NCI-H2107 treated with DMSO at 0.1 percent for 48 hours (cell line): ENCODE data around the gene SHC3.

Experiments
- DNase-seq: peaks from one replicate; lab custom pipeline; 2025; ENCODE audit not compliant: unreplicated experiment; lab: John Stamatoyannopoulos, UW

SHC3 gene

GRCh38 chr9:89160806-89161205 is 17.8 kb downstream of the SHC3 start:
- DNase-seq = no peak

DNA sequence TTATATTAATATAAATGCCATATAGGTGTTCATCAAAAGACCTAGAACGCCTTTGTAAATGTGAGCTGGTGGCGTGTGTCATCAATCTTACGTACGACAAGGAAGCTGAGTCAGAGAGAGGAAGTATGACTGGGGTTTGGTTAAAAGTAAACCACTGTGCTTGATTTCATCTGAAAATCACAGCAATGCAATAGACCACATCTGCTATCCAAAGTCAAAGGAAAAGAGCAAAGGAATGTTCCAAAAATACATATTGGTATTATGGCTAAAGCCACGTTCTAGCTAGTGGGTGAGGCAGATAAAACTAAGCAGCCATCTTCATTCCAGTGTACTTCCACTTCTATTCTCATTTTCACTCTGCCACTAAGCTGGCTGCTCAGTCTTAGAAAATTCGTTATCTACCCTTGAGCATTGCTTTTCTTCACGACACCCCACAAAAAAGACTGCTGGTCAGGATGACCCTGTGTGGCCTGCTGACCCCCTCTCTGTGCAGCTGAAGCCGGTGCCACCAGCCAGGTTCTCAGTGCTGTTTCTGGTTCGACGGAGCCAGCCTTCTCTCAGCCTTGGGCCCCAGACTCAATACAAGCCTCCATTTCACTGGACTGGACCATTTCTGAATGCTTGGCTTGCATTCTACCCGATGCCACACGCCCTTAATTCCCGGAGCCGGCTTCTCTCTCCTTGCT is 23.8 kb downstream of the SHC3 start:
- DNase-seq = no peak

DNA sequence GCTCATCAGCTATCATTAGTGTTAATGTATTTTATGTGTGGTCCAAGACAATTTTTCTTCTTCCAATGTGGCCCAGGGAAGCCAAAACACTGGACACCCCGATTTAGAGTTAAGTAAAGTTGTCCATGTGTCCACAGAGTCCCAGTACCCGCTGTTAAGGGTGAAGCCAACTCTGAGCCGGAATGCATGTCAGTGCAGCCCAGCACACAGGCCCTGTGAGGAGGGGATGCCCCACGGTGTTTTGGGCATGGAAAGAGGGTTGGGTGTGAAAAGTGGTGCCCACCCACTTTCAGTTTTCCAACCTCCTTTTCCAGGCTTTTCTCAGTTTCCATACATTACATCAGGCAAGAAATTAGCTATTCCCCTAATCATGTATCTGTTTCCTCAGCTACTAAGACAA is 24.4 kb downstream of the SHC3 start:
- no peak for DNase-seq

GRCh38 chr9:89153232-89154017 is 25.2 kb downstream of the SHC3 start:
- no peak for DNase-seq

- DNase-seq = no peak
Measured at GRCh38 chr9:89149726-89150125, 28.9 kb downstream of the SHC3 start.

GRCh38 chr9:89145097-89145496 is 33.5 kb downstream of the SHC3 start:
- no peak for DNase-seq

- no peak for DNase-seq
Measured at GRCh38 chr9:89144238-89144637, 34.4 kb downstream of the SHC3 start.

- no peak for DNase-seq
Measured at GRCh38 chr9:89143266-89143665, 35.4 kb downstream of the SHC3 start.

- DNase-seq = no peak
Measured at GRCh38 chr9:89139455-89139854, 39.2 kb downstream of the SHC3 start.

GRCh38 chr9:89138463-89139390 is 39.9 kb downstream of the SHC3 start:
- DNase-seq = no peak

DNA sequence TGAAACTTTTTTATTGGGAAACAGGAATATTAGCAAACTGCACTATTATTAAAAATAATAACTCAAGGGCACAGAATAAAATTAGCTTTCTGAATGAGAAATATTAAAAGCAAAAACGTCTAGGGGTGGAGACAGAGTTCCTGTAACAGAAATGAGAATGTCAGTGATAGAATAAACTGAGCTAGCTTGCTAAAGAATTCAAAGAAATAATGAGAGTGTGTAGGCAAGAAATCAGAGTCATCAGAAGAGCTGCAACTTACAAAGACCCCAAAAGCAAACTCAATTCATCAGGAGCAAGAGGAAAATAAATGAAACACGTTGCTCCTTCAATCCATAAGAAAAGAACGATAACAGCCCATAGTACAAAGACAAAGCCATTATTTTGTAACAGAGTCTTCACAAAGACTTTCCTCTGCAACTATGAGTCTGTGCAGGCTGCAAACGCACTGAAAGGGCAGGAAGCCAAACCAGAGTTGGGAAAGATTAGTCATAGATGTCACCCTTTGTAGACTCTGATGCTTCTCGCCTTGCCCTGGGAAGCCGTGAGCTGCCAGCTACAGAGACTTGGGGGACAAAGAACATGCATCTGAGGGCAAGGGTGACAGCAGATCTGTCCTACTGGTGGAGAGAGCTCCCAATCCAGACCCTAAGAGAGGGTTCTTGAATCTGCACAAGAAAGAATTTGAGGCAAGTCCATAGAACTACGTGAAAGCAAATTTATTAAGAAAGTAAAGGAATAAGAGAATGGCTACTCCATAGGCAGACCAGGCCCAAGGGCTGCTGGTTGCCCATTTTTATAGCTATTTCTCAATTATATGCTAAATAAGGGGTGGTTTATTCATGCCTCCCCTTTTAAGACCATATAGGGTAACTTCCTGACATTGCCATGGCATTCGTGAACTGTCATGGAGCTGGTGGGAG is 40.8 kb downstream of the SHC3 start:
- DNase-seq = no peak

DNA sequence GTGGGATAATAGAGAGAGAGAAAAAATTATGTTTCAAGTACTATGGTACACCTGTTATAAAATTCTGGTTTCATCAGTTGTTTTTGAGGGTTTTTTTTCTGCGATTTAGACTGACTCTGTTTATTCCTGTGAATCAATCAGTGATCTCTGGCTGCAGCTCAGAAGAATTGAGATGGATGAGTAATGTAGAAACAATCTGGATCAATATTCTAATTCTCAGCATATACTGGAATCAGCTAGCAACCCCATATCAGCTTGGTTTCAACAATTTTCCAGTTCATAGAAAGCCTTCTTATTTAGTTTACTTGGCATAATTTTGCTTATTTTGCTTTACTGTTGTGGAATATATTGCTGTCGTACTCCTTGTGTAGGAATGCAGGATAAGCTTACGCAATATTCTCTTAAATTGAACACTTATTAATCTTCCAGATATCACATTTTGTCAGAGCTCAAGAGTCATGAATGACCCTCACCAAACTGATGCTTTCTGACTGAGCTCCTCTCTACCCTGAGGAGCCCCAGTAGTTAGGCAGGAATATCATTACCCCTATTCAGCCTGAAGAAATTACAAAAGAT is 42.9 kb downstream of the SHC3 start:
- no peak for DNase-seq

- DNase-seq = no peak
Measured at GRCh38 chr9:89134709-89135108, 43.9 kb downstream of the SHC3 start.

- DNase-seq = no peak
Measured at GRCh38 chr9:89122949-89123348, 55.7 kb downstream of the SHC3 start.

GRCh38 chr9:89120704-89121103 is 57.9 kb downstream of the SHC3 start:
- DNase-seq = no peak

GRCh38 chr9:89116805-89117192 is 61.8 kb downstream of the SHC3 start:
- DNase-seq = no peak

- DNase-seq = no peak
Measured at GRCh38 chr9:89116064-89116804, 62.4 kb downstream of the SHC3 start.

GRCh38 chr9:89115426-89115825 is 63.2 kb downstream of the SHC3 start:
- DNase-seq = no peak

DNA sequence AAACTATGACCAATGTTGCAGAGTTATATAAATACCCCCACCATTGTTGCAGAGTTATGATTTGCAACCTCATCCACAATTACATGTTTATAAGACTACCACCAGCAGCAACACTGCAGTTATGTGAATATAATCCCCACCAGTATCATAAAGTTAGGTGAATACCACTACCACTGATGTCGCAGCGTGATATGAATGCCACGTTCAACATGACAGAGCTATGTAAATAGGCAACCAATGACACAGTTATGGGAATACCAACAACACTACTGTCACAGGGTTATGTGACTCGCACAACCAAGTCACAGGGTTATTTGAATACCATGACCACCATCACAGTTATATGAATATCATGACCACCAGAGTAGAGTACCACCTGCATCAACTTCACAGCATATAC is 63.9 kb downstream of the SHC3 start:
- DNase-seq = no peak

DNA sequence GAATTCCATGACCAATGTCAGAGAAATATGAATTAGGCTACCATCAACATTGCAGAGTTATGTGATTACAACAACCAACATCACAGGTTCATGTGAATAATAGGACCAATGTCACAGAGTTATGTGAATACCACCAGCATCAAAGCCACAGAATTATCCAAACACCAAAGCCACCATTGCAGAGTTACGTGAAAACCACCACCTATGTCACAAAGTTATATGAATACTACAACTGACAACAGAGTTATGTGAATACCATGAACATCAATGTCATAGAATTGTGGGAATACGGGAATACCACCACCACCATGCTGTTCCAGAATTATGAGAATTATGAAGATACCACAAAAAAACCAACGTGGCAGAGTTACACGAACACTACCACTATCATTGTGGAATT is 64.8 kb downstream of the SHC3 start:
- no peak for DNase-seq
